GM12892 (cell line): ENCODE data around the gene RAB3GAP1.

Experiments used
- POLR2A ChIP-seq: IDR thresholded peaks from 2 replicates; pipeline ENCODE4 v1.6.1; 2011; ENCODE audit warnings: low read depth, low read length, control low read depth
- TAF1 ChIP-seq: IDR thresholded peaks from 2 replicates; pipeline ENCODE4 v1.6.1; 2011; ENCODE audit warnings: low read depth, mild to moderate bottlenecking, control low read depth, low read length, borderline replicate concordance

GRCh38 chr2:135150725-135151124, 98.6 kb downstream of the RAB3GAP1 start:
- TF ChIP-seq TAF1: no peak
- TF ChIP-seq POLR2A: no peak
